ENCODE data around the gene RPS5.

DNA sequence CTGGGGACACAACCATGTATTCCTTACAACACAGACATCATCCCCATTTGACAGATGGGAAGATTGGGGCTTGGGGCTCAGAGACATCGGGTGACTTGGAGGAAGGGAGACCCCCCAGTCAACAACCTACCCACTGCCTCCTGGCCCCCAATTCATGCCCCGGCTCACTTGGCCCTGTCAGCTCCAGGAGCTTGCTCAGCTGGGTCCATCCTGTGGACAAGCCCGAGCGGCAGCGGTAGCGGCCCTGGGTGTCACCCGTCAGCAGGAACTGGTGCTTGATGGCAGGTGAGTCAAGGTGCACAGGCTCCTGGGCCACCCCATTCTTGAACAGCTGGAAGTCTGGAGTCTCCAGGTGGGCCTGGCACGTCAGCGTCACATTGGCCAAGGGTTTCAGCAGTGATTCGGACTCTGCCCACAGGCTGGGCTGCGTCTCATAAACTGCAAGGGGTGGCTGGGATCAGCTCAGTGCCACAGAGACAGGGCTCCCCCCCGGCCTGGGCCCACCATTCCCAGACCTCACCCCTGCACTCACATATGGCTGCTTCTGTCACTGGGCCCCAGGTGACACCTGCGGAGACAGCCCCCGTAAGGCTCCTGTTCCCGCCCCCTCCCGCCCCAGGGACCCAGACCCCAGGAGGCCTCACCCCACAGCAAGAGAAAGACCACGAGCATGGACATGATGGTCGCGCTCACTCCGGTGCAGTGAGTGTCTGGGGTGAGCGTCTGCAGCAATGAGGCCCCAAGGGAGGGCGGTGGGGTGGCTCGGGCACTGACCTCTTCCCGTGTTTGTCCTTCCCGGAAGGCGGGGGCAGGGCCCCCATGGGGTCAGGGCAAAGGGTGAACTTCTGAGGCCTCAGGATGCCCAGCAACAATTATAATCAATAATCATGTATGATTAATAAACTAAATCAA lies 34.1 kb upstream of the RPS5 start, which contains the start of gene A1BG:
- no peak for TF ChIP-seq POLR2A (IDR thresholded peaks at IDR 0.05)
- TF ChIP-seq, protein P1, sequence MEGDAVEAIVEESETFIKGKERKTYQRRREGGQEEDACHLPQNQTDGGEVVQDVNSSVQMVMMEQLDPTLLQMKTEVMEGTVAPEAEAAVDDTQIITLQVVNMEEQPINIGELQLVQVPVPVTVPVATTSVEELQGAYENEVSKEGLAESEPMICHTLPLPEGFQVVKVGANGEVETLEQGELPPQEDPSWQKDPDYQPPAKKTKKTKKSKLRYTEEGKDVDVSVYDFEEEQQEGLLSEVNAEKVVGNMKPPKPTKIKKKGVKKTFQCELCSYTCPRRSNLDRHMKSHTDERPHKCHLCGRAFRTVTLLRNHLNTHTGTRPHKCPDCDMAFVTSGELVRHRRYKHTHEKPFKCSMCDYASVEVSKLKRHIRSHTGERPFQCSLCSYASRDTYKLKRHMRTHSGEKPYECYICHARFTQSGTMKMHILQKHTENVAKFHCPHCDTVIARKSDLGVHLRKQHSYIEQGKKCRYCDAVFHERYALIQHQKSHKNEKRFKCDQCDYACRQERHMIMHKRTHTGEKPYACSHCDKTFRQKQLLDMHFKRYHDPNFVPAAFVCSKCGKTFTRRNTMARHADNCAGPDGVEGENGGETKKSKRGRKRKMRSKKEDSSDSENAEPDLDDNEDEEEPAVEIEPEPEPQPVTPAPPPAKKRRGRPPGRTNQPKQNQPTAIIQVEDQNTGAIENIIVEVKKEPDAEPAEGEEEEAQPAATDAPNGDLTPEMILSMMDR (IDR thresholded peaks at IDR 0.05) = no peak

Data from thyroid gland (tissue), 4 donors.